HG03432 (cell line): ENCODE results near the gene KCP.

ENCODE experiments used
- ATAC-seq: cut with Tn5 transposase; IDR thresholded peaks from one replicate; pipeline ENCODE4 v1.9.1; 2021; ENCODE audit warnings: mild to moderate bottlenecking, moderate library complexity; ENCODE audit not compliant: unreplicated experiment

The KCP gene

GRCh38 chr7:128876586-128876977, 33.9 kb downstream of the KCP start:
- no peak for ATAC-seq

GRCh38 chr7:128876127-128876526, 34.4 kb downstream of the KCP start:
- ATAC-seq: no peak

GRCh38 chr7:128875523-128875948, 35.0 kb downstream of the KCP start:
- ATAC-seq: no peak

GRCh38 chr7:128874140-128875031, 36.1 kb downstream of the KCP start:
- ATAC-seq: no peak

- no peak for ATAC-seq
These were observed 37.3 kb downstream of the KCP start for GRCh38 chr7:128873234-128873633.

- ATAC-seq: no peak
These were observed 38.1 kb downstream of the KCP start for GRCh38 chr7:128872394-128872824.

GRCh38 chr7:128871050-128871449, 39.5 kb downstream of the KCP start:
- ATAC-seq: no peak

- ATAC-seq: peak; percentile 23
These were observed 40.6 kb downstream of the KCP start for GRCh38 chr7:128869944-128870285.

GRCh38 chr7:128869138-128869943, 41.2 kb downstream of the KCP start:
- peak; percentile 89 for ATAC-seq

- ATAC-seq: no peak
These were observed 41.8 kb downstream of the KCP start for GRCh38 chr7:128868624-128869137.

- no peak for ATAC-seq
These were observed 42.5 kb downstream of the KCP start for GRCh38 chr7:128867842-128868623.

- ATAC-seq: no peak
These were observed 43.3 kb downstream of the KCP start for GRCh38 chr7:128867241-128867640.

- no peak for ATAC-seq
These were observed 44.3 kb downstream of the KCP start for GRCh38 chr7:128865996-128866877.

GRCh38 chr7:128865303-128865702, 45.2 kb downstream of the KCP start:
- ATAC-seq: no peak

GRCh38 chr7:128863433-128863989, 47.0 kb downstream of the KCP start:
- ATAC-seq: peak; percentile 40

- ATAC-seq: peak; percentile 90
These were observed 47.7 kb downstream of the KCP start, which contains the start of gene ATP6V1F for GRCh38 chr7:128862571-128863432. TSS of gene ATP6V1F (plus strand) at chr7:128862856. CDS start at chr7:128862905, 49 bp downstream.

- no peak for ATAC-seq
These were observed 48.4 kb downstream of the KCP start for GRCh38 chr7:128861957-128862570.
